OCI-LY7 (cell line): Measurements from ENCODE around the gene UBAP2. TPM values are rescaled to one million over a fixed set of nuclear protein-coding genes. Genes with fewer than 3 reads are reported as not detected.

Experiments
- BruUV-seq: library from RNA; stranded (reverse); fragments of 400-500 nt; replicated peaks from 2 replicates; lab custom pipeline; 2021; lab: Mats Ljungman, UMichigan
- CTCF ChIA-PET: fragments of 300-600 bp; sonication (Branson Sonifier 250); formaldehyde crosslinking; loops from one replicate; lab custom pipeline; 2022; ENCODE audit warnings: antibody characterized with exemption; ENCODE audit not compliant: unreplicated experiment; lab: Charles Lee
- POLR2A ChIA-PET: fragments of 300-600 bp; sonication (Branson Sonifier 250); formaldehyde crosslinking; loops from one replicate; lab custom pipeline; 2022; ENCODE audit warnings: antibody characterized with exemption; lab: Charles Lee
- DNase-seq: peaks from one replicate; pipeline ENCODE4 v3.0.0-alpha.2; 2015; ENCODE audit warnings: low spot score
- H2AFZ ChIP-seq: fragments of 200-600 bp; sonication (generic), shearing (Covaris generic); 2 replicates; pipeline ENCODE4 v1.6.1; 2014; ENCODE audit warnings: mild to moderate bottlenecking, antibody characterized with exemption, low read length, moderate library complexity
- H3K27ac ChIP-seq: fragments of 200-600 bp; sonication (generic); 2 replicates; pipeline ENCODE4 v1.5.1; 2014; ENCODE audit warnings: mixed run types, low read depth, mild to moderate bottlenecking, moderate library complexity, low read length, inconsistent platforms; ENCODE audit not compliant: poor library complexity, severe bottlenecking
- H3K36me3 ChIP-seq: fragments of 200-600 bp; sonication (generic); 2 replicates; pipeline ENCODE4 v1.6.1; 2014; ENCODE audit warnings: mild to moderate bottlenecking, antibody characterized with exemption, low read length, moderate library complexity, mixed read lengths; ENCODE audit not compliant: insufficient read depth
- H3K4me1 ChIP-seq: fragments of 200-600 bp; sonication (generic); 2 replicates; pipeline ENCODE4 v1.5.1; 2014; ENCODE audit warnings: mild to moderate bottlenecking, low read length; ENCODE audit not compliant: insufficient read depth, poor library complexity, severe bottlenecking
- H3K4me2 ChIP-seq: fragments of 200-600 bp; sonication (generic); 2 replicates; pipeline ENCODE4 v1.6.1; 2014; ENCODE audit warnings: mild to moderate bottlenecking, low read length
- H3K4me3 ChIP-seq: fragments of 200-600 bp; sonication (generic); 2 replicates; pipeline ENCODE4 v1.5.1; 2014; ENCODE audit warnings: mild to moderate bottlenecking, low read depth, low read length; ENCODE audit not compliant: poor library complexity, severe bottlenecking
- H3K79me2 ChIP-seq: fragments of 200-600 bp; sonication (generic); 2 replicates; pipeline ENCODE4 v1.6.1; 2016; ENCODE audit warnings: low read depth, mild to moderate bottlenecking, low read length, moderate library complexity, mixed read lengths; ENCODE audit not compliant: insufficient read depth
- H3K9me2 ChIP-seq: fragments of 200-600 bp; sonication (generic); 2 replicates; pipeline ENCODE4 v1.6.1; 2016; ENCODE audit warnings: mild to moderate bottlenecking, low read length, mixed read lengths; ENCODE audit not compliant: insufficient read depth
- H3K9me3 ChIP-seq: fragments of 200-600 bp; sonication (generic); 2 replicates; pipeline ENCODE4 v1.6.1; 2014; ENCODE audit warnings: mild to moderate bottlenecking, mixed run types, low read length, mixed read lengths
- H4K20me1 ChIP-seq: fragments of 200-600 bp; sonication (generic); 2 replicates; pipeline ENCODE4 v1.6.1; 2014; ENCODE audit warnings: mild to moderate bottlenecking, antibody characterized with exemption, low read length, moderate library complexity, mixed read lengths; ENCODE audit not compliant: insufficient read depth
- CTCF ChIP-seq: fragments of 200-600 bp; sonication (generic); conservative IDR thresholded peaks from 2 replicates; pipeline ENCODE4 v1.5.1; 2014; ENCODE audit warnings: mild to moderate bottlenecking, antibody characterized with exemption, low read length, moderate library complexity, mixed read lengths
- EZH2phosphoT487 ChIP-seq: fragments of 200-600 bp; sonication (generic); IDR thresholded peaks from 2 replicates; pipeline ENCODE4 v1.6.1; 2018; ENCODE audit warnings: low read depth, borderline replicate concordance, mild to moderate bottlenecking, mixed run types, antibody characterized with exemption, low read length, moderate library complexity, mixed read lengths
- intact Hi-C: fragments of 100-400 bp; cut with micrococcal nuclease; formaldehyde crosslinking; loops from one replicate; pipeline ENCODE4 v1.10.0; 2022; ENCODE audit not compliant: unreplicated experiment
- total RNA-seq, 2 experiments: library from RNA; depleted of rRNA in 1 of 2; stranded (reverse); fragments of >200 nt in 1 of 2; shearing (Covaris generic) in 1 of 2; gene quantifications; 2 replicates each; pipeline ENCODE4 v1.2.3, GENCODE V29; 2014 to 2022

Gene UBAP2
- total RNA-seq, 2 experiments from 2014 or later = 28.5 to 63.9 TPM

- Histone ChIP-seq H3K36me3 (peaks cover 71% of the 10 kb centered on the region), H3K9me3 (peaks cover 6% of the 10 kb centered on the region), H3K4me2 (no peak overlapping the region), H3K9me2 (no peaks in the 10 kb centered on the region), H4K20me1 (peaks cover 11% of the 10 kb centered on the region; the same call in 1 of the 2 replicates), H3K4me3 (no peak overlapping the region), H3K27ac (no peak overlapping the region), H3K4me1 (no peaks in the 10 kb centered on the region), H3K79me2 (peaks cover 86% of the 10 kb centered on the region), H2AFZ (no peak overlapping the region)
- no TSS peak for BruUV-seq
- no peak for TF ChIP-seq CTCF
- no peak for TF ChIP-seq EZH2phosphoT487
- intact Hi-C loops = no loop called here
- POLR2A ChIA-PET = interaction anchor here (0.6 to 1.5 kb wide), 2 partner anchors 20 to 85 kb away, joined by 3 to 6 read pairs; no protein-coding TSS in a partner anchor
- no peak for DNase-seq
- CTCF ChIA-PET = no interaction called here
Measured at GRCh38 chr9:34037626-34038025, 11.1 kb downstream of the UBAP2 start.

DNA sequence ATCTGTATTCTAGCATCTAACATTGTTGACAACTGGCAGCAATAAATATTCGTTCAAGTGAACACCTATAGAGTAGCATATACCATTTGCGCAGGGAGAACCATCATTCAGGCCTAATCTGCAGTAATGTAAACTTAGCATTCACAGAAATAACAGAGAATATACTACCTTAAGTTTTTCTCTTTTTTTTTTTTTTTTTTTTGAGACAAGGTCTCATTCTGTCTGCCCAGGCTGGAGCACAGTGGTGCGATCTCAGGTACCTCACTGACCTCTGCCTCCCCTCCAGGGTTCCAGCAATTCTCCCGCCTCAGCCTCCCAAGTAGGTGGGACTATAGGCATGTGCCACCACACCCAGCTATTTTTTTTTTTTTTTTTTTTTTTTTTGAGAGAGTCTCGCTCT, 12.1 kb downstream of the UBAP2 start:
- Histone ChIP-seq H4K20me1 (peaks cover 16% of the 10 kb centered on the region; the same call in 1 of the 2 replicates), H3K9me2 (no peaks in the 10 kb centered on the region), H2AFZ (no peak overlapping the region), H3K27ac (no peak overlapping the region), H3K9me3 (peaks cover 6% of the 10 kb centered on the region), H3K36me3 (peaks cover 71% of the 10 kb centered on the region), H3K4me3 (no peak overlapping the region), H3K4me2 (no peak overlapping the region), H3K79me2 (peaks cover 86% of the 10 kb centered on the region), H3K4me1 (no peaks in the 10 kb centered on the region)
- CTCF ChIA-PET = no interaction called here
- POLR2A ChIA-PET = interaction anchor here (0.7 to 1.5 kb wide), 2 partner anchors 19 to 301 kb away, joined by 4 to 6 read pairs; no protein-coding TSS in a partner anchor
- no peak for DNase-seq
- no TSS peak for BruUV-seq
- intact Hi-C loops = no loop called here
- no peak for TF ChIP-seq EZH2phosphoT487
- no peak for TF ChIP-seq CTCF

- BruUV-seq = no TSS peak
- peaks cover 86% of the 10 kb centered on the region for H3K79me2 ChIP-seq
Measured at GRCh38 chr9:34035656-34036055, 13.0 kb downstream of the UBAP2 start.

More at GRCh38 chr9:34035656-34036055, 13.0 kb downstream of the UBAP2 start:
- Histone ChIP-seq H3K9me3 (peaks cover 3% of the 10 kb centered on the region), H3K36me3 (peaks cover 72% of the 10 kb centered on the region), H3K4me3 (no peak overlapping the region), H2AFZ (no peak overlapping the region), H3K4me2 (no peak overlapping the region), H3K27ac (no peak overlapping the region), H3K4me1 (no peaks in the 10 kb centered on the region), H4K20me1 (peaks cover 16% of the 10 kb centered on the region; the same call in 1 of the 2 replicates), H3K9me2 (no peaks in the 10 kb centered on the region)
- TF ChIP-seq EZH2phosphoT487 (no peak), CTCF (no peak)
- ChIA-PET CTCF (no interaction called here), POLR2A (no interaction called here)
- intact Hi-C loops = no loop called here
- no peak for DNase-seq
